HS-5 (cell line): ENCODE results near the gene DKKL1.
"Not testable (repeated sequence)": the region's sequence is repeated elsewhere in the genome, so short reads cannot be mapped to it uniquely, and the experiment has no call there.

Experiments
- DNase-seq: peaks from one replicate; pipeline ENCODE4 v3.0.0-alpha.2; 2012; ENCODE audit warnings: low read depth

The DKKL1 gene

DNA sequence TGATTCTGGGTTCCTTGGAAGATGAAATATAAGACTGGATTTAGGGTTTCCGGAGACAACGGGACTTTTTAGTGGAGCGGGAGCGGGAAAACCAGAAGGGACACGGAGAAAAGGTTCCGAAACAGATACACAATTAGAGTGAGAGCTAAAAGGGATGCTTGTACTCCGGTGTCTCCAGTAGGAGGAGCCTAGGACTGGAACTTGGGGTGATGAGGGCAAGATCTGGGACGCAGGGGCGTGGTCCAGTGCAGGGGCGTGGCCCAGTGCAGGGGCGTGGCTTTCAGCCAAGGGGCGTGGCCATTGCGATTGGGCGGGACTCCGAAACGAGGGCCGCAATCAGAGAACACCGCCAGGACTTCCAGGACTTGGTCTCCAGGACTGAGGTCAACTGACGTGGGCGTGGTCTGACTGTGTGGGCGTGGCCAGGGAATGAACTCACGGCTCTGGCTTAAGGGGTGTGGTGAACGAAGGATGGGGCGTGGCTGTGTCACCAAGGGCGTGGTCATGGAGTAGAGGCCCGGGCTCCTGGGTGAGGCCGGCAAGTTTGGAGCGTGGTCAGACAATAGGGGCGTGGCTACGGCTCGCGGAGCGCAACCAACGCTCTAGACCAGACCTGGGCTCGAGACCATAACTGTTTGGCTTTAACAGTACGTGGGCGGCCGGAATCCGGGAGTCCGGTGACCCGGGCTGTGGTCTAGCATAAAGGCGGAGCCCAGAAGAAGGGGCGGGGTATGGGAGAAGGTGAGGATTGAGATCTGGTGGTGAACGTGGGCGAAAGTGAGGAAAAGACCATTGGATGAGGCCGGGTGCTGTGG lies at the start of gene DKKL1:
Gene DKKL1 (plus strand): TSS at position 610 of the 815 bp plus-strand sequence. CDS start 122 bp downstream, at position 732.
- DNase-seq, result peak; percentile 97

DNA sequence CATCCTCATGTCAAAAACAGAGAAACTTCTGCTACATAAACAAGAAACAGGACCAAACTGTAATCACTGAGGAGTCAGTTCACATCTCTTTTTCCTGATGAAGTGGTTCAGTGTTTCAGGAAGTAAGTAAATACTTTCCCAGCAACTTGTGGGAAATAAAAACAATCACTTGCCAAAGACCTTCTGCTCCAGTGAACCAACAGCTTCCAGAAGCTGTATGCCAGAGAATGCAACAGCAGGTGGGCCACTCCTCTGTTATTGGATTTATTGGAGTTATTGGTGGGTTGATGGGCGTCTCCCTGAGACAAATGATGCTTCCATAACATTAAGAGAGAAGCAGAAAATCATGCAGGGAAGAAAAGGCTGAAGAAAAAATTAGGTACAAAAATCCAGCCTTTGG lies 48.6 kb upstream of the DKKL1 start:
- DNase-seq, result no peak

DNA sequence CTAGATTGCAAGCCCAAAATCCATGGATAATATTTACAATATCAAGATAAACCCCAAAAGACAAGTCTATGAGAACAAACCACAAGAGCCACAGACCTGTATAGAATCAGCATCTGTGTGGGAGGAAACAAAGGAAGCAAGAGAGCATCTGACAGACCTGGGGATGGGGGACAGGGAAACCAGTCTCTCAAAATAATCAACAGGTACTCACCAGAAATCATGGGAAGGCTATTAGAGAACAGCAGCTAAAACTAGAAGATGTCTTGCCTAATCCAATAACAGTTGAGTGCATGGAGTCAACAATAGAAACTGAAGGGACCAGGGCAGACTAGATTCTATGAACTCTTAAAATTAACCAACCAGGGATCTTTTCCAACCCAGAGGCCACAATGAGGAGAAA lies 47.4 kb upstream of the DKKL1 start:
- no peak for DNase-seq

DNA sequence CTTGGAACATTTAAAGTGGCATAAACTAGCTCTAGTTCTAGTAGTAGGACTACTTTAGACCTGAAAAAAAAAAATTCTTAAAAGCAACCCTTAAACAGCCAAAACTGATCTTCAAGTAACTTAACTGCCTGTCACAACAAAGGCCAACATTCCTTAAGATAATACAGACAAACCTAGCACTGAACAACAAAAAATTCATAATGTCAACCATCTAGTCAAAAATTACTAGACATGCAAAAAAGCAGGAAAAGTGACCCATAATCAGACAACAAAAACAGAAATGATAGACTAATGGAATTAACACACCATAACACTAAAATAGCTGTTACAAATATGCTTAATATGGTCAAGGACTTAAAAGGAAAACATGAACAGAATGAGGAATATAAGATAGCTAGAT lies 45.4 kb upstream of the DKKL1 start:
- no peak for DNase-seq

DNA sequence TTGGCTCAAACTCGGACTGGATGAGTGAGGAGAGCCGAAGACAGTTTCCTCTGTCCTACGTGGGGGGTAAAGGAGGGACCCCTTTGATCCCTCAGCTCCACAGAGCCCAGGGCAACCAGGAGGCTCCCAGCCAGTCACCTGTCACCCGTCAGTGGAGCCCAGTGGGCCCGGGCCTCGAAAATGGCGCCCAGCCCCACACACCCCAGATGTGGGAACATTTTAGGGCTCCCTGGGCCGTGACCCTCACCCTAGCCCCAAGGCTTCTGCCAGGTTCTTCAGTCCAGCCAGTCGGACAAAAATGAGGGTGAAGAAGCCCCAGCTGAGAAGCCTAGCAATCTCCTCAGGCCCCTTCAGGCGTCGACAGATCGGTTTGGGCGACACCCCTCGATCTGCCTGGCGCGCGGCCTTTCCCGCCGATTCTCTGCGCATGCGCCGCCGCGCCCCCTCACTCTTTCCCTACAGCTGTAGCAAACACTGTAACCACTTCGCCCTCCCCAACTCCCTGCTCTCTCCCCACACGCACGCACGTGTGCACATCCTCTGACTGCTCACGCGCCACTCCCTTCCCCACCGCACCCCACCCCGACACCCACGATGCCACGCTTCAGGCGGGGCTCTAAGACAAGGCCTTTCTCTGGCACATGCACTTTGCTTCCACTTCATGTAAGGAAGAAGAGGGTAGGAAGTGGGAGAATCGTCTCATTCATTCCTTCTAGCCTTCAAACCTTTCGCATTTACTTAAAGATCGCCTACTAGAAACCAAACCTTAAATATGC lies 38.7 kb upstream of the DKKL1 start, which contains the start of gene SLC6A16:
Gene SLC6A16 (minus strand): TSS at position 391 of the 776 bp plus-strand sequence. CDS start 13,844 bp downstream, outside the sequence.
- no peak for DNase-seq

DNA sequence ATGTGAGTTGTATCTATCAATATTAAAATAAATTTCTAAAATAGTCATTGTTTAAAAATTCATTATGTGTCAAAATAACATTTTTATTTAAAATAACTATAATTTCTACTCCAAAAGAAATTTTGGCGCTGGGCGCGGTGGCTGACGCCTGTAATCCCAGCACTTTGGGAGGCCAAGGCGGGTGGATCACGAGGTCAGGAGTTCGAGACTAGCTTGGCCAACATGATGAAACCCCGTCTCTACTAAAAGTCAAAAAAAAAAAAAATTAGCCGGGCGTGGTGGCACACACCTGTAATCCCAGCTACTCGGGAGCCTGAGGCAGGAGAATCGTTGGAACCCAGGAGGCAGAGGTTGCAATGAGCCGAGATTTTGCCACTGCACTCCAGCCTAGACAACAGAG lies 37.9 kb upstream of the DKKL1 start:
- DNase-seq, result not testable (repeated sequence)

DNA sequence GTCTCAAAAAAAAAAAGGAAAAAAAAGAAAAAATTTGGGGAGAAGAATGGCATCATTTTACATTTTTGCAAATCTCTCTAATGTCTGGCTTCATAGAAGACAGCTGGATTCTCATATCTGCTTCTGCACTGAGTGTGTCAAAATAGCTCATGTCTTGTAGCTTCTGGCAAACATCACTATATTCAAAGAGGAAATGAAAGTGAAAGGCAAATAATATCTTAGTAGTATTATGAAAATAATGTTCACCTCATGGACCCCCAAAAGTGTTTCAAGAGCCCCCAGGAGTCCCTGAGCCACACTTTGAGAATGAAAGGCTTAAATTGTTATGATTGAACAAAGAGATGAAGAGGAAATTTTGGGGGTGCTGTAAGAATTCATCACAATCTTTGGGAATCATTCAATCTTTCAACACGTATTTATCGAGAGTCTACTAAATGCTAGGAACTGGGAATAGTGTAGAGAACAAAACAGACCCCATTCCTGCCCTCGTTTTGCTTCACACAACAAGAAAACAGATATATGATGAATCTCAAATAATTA lies 37.4 kb upstream of the DKKL1 start:
- DNase-seq, result no peak

DNA sequence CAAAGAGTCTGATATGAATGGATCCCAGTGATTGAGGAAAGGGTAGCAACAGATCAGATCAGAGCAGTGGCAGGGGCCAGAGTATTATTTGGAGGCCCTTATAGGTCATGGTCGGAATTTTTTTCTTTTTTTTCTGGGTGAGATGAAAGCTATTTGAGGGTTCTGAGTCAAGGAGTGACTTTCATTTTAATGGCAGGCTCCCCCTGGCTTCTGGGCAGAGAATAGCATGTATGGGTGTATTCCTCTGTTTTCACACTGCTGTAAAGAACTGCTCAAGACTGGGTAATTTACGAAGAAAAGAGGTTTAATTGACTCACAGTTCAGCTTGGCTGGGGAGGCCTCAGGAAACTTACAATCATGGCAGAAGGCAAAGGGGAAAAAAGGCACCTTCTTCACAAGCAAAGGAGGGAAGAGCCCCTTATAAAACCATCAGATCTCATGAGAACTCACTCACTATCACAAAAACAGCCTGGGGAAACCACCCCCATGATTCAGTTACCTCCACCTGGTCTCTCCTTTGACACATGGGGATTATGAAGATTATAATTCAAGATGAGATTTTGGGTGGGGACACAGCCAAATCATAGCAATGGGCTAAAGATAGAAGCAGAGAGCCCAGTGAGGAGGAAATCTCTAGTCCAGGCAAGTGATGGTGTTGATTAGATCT lies 35.7 kb upstream of the DKKL1 start:
- DNase-seq, result no peak

DNA sequence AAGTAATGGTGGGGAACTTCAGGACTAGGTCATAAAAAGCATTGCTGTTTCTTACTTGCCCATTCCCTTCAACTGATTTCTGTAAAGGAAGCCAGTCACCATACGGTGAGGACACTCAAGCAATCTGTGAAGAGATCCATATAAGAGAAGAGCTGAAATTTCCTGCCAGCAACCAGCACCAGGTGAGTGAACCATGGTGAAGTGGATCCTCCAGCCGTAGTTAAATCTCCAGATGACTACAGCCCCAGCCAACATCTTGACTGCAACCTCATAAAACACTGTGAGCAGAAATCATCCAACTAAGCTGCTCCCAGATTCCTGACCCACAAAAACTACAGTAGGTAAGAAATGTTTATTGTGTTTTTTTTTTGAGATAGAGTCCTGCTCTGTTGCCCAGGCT lies 34.9 kb upstream of the DKKL1 start:
- DNase-seq, result no peak

DNA sequence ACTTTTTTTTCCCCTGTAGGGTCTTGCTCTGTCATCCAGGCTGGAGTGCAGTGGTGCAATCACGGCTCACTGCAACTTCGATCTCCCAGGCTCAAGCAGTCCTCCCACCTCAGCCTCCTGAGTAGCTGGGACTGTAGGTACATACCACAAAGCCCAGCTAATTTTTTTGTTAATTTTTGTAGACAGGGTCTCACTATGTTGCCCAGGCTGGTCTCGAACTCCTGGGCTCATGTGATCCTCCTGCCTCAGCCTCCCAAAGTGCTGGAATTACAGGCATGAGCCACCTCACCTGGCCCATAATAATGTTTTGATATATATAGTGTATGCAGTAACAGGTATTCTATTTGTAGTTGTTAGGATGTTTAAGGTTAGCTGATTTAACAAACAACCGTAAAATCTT lies 32.5 kb upstream of the DKKL1 start:
- DNase-seq, result not testable (repeated sequence)

DNA sequence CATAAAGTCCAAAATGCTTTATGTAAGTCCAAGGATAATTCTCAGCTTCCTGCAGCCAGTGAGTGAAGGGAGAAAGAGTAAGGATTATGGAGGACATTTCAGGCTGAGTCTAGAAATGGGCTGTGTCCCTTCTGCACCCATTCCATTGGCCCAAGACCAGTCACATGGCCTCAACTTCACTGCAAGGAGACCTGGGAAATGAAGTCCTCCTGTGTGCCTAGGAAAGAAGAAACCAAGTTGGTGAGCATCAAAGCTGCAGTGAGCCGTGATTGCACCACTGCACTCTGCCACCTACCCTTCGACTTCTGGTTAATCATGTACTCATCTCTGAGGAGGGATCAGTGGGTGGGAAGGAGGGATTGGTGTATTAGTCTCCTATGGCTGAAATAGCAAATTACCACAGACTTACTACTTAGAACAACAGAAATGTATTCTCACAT lies 32.0 kb upstream of the DKKL1 start:
- DNase-seq, result no peak

DNA sequence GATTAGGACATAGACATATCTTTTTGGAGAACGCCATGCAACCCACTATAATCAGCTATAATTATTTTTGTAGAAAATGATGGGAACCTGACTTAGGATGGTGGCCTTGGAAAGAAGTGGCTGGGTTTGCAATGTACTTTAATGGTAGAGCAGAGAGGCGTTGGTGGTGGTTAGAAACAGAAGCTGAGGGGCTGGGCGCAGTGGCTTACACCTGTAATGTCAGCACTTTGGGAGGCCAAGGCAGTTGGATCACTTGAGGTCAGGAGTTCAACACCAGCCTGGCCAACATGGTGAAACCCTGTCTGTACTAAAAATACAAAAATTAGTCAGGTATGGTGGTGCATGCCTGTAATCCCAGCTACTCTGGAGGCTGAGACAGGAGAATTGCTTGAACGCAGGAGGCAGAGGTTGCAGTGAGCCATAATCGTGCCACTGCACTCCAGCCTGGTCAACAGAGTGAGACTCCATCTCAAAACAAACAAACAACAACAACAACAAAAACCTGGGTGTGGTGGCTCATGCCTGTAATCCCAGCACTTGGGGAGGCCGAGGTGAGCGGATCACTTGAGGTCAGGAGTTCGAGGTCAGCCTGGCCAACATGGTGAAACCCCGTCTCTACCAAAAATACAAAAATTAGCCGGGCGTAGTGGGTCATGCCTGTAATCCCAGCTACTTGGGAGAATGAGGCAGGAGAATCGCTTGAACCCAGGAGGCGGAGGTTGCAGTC lies 30.8 kb upstream of the DKKL1 start:
- DNase-seq, result not testable (repeated sequence)

DNA sequence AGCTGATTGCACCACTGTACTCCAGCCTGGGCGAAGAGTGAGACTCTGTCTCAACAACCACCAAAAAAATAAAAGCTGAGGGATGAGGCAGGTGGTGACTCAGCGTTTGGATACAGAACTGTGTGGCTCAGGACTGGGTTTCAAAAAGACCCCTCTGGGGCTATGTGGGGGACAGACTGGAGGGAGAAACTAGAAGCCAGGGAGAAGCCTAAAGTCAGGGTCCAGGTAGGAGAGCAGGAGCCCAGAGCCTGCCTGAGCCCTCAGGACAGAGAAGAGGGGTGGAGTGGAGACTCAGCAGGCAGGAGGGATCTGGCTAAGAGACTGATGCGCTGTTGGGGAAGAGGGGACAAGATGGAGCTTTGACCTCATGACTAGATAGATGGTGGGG lies 30.3 kb upstream of the DKKL1 start:
- DNase-seq, result no peak

DNA sequence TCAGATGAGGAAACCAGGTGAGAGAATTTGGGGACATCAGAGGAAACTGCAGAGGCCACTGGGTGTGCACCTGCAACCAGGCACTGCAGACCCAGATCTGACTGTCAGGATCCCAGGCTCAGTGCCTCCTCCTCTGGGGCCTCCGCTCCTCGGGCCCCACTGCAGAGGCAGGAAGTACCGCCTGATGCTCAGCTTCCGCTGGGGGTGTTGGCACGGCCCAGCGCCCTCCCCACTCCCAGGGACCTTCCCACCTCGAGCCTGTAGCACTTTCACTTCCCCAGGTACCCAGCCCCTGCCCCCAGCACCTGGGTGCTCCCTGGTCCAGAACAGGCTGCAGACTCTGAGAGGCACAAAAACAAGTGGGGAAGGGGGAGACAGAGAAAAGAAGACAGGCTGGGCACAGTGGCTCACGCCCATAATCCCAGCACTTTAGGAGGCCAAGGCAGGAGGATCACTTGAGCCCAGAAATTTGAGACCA lies 29.8 kb upstream of the DKKL1 start:
- DNase-seq, result no peak

DNA sequence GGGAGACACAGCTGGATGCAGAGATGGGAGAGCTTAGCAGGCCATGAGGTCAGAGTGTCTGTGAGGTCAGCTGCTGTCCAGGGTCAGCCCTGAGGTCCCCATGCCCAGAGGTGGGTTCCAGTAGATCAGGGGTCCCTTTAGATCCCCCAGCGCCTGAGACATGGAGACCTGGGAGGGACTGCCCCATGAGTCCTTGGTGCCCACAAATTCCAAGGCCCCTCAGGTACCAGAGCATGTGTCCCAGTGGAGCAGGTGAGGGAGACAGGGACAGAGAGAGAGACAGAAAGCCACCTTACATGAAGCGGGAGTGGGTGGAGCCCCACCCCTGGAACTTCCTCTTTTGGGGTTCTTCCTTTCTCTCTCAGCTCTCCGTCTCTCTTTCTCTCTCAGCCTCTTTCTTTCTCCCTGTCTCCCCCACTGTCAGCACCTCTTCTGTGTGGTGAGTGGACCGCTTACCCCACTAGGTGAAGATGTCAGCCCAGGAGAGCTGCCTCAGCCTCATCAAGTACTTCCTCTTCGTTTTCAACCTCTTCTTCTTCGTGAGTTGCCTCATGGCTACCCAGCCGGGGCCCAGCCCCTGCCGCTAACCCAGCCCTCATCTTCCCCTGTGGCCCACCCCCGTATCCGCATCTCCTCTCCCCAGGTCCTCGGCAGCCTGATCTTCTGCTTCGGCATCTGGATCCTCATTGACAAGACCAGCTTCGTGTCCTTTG lies 28.4 kb upstream of the DKKL1 start, which contains the start of gene CD37:
Gene CD37 (plus strand): TSS at position 336 of the 713 bp plus-strand sequence. CDS start 135 bp downstream, at position 471.
- no peak for DNase-seq

DNA sequence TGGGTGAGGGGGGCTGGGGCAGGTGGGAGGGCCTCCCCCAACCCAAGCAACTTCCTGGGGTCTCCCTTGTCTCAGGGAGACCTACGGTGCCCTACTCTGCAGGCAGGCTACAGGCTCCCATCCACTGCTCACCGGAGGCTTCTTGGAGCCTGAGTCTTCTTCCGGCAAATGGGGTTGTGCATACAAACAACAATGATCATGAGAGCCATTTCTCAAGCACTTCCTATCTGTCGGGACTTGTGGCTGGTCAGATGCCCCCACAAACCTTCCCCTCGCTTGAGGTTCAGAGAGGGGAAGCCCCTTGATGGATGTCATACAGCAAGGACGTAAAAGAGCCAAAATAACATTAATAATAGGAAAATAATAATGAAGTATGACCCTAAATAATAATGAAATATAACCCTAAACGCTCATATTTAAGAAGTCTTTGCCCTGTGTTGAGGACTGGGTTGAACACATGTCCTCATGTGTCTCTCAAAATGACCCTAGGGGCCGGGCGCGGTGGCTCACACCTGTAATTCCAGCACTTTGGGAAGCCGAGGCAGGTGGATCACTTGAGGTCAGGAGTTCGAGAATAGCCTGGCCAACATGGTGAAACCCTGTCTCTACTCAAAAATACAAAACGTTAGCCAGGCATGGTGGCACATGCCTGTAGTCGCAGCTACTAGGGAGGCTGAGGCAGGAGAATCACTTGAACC lies 27.7 kb upstream of the DKKL1 start:
- DNase-seq, result no peak

DNA sequence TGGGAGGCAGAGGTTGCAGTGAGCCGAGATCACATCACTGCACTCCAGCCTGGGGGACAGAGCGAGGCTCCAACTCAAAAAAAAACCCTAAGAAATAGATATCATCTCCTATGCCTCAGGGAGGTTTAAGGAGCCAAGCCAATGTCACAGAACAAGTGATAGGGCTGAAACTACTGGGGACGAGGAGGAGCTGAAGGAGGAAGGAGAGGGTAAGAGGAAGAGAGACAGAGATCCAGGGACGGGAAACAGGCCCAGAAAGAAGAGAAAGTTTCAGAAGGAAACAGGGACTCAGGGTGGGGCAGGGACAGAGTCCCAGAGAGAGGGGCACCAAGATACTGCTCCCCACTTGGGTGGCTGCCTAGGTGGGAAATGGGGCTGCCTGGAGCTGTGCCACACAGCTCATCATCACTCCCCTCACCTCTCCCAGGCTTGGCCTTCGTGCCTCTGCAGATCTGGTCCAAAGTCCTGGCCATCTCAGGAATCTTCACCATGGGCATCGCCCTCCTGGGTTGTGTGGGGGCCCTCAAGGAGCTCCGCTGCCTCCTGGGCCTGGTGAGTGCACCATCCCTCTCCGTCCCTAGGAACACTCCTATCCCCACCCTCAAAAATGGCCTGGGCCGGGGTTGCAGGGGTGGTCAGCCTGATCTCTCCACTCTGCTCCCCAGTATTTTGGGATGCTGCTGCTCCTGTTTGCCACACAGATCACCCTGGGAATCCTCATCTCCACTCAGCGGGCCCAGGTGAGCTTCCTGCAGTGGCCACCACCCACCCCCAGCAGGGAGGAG lies 27.0 kb upstream of the DKKL1 start:
- DNase-seq, result no peak

DNA sequence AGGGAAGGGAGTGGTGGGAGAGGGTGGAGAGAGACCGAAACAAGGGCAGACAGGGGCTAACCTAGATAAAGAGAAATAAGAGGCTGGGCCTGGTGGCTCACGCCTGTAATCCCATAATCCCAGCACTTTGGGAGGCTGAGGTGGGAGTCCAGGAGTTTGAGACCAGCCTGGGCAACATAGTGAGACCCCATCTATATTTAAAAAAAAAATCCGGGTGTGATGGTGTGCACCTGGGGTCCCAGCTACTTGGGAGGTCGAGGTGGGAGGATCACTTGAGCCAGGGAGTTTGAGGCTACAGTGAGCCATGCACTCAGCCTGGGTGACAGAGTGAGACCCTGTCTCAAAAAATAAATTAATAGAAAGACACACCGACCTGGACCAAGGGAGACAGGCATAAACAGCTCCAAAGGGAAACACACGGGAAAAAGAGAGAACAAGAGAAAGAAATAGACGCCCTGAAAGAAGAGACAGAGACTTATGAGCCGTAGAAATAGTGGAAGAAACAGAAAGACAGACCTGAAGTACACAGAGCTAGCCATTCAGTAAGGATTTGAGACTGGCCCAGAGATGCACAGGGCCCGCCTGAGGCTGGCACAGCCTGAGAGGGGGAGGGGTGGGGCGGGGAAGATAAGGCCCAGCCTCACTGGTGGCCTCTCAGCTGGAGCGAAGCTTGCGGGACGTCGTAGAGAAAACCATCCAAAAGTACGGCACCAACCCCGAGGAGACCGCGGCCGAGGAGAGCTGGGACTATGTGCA lies 26.2 kb upstream of the DKKL1 start:
- no peak for DNase-seq
